ENCODE data around the gene RET.
"Not testable (repeated sequence)": the region's sequence is repeated elsewhere in the genome, so short reads cannot be mapped to it uniquely, and the experiment has no call there.

The RET gene

DNA sequence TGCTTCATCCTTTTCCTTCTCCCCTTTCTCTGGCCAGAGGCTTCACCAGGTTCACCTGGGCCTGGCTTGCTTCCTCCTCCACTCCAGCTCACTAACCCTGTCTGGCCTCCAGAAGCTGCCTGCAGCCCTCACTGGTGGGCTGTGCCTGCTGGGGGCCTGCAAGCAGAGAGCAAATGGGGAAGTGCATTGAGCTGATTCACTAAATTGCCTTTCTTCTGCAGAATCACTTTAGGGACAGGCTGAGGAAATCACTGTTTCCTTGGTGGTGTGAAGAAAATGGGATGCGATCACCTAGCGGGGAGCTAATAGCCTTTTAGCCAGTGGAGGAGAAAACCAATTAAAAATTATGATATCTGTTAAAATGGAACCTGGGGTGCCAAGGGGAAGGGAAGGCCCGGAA lies 3.0 kb downstream of the RET start:
- DNase-seq = no peak

DNA sequence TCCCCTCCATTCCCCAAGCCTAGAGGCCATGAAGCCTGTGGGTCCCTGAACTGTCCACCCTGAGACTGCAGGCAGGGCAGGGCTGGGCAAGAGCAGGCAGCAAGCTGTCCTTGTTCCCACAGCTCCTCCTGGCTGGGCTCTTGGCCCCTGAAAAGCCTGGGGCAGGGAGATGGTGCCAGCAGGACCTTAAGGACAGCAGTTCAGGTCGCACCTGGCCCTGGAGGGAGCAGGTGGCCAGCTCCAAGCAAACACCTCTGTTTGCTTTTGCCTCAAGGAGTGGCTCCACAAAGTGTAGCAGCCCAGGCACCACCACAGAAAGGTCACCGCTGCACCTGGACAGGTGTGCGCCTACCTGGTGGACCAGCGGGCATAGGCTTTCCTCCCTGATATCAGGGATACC lies 5.2 kb downstream of the RET start:
- peak; percentile 74 for DNase-seq

DNA sequence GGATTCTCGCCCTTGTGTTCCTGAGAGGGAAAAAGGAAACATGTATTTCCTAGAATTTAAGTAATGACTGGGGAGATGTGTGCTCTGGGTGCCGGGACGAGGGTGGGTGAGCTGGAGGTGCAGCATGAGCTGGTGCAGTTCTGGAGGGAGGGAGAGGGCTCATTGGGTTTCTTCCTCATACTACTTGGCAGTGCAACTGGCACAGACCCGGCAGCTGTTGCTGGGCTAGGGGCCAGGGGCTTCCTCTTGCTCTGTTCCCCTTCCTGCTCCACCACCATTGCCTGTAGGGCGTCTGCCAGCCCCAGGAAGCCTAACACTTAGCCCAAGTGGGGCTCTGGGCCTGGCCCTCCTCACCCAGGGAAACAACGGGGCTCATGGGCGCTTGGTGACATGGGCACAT lies 5.9 kb downstream of the RET start:
- peak; percentile 60 for DNase-seq

DNA sequence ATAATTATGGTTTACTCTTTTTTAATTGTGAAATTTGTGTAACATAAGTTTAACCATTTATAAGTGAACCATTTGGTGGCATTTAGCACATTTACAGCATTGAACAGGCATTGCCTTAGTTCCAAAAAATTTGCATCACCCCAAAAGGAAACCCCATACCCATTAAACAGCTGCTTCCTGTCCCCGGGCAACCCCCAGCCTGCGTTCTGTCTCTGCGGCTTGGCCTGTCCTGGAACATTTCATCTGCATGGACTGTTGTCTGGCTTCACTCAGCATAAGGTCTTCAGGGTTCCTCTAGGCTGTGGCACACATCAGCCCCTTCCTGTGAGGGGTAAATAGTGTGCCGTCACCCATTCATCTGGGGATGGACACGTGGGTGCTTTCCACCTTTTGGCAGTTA lies 6.9 kb downstream of the RET start:
- no peak for DNase-seq

DNA sequence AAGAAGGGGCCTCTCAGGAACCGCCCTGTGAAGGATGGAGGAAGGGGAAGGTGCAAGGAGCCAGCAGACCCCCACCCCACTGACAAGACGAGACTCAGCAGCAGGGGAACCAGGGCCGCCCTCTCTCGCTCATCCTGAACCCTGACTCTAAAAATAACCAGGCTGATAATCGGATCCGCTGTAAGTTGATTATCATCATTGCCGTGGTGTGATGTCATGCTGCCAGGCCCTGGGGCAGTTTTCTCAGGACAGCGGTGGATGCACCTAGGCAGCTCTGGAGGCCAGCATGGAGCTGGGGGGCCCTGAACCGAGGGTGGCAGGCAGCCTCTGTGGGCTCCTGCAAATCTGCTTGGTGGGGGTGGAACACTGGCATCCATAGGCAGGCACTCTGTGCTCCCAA lies 7.9 kb downstream of the RET start:
- no peak for DNase-seq

DNA sequence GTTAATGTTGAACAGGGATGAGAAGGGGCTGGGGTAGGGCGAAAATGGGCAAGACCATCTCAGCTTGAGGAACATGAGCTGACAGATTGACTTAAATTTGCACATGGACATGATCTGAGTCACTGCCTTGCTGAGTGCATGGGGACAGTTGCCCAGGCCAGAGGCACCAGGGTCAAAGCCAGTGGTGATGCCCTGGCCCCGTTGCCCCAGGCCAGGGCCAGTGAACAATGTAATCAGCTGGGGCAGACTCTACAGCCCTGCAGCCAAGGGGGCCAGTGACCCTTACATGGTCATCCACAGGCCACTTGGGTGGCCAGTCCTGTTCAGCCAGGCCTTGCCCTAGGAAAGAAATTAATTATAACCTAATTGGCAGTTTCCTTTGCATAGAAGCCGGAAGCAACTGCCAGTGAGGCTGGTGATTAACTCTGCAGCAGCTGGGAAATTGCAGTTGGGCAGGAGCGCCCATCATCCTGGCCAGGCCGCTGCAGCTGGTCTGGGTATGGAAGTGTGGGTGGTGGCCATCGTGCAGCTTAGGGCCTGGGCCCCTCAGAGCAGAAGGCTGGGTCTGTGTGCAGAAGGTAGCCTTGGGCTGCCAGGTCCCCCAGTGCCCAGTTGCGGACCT lies 9.6 kb downstream of the RET start:
- DNase-seq = no peak

DNA sequence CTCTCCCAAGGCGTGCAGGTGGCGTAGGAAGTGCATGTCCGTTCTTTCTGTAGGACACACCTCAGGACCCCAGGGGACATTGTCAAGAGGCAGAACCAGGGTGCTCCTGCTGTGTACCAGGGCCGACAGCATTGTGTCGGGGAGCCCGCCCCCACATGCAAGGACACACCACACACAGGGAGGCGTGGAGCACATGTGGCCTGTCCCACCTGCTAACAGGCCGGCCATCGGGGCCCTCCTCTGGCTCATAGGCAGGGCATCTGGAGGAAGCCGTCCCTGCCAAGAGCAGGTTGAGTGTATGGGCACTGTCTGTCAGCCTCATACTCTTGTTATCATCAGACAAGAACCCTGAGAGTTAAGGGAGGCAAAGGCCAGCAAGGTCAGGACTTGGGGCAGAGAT lies 12.7 kb downstream of the RET start:
- DNase-seq = no peak

DNA sequence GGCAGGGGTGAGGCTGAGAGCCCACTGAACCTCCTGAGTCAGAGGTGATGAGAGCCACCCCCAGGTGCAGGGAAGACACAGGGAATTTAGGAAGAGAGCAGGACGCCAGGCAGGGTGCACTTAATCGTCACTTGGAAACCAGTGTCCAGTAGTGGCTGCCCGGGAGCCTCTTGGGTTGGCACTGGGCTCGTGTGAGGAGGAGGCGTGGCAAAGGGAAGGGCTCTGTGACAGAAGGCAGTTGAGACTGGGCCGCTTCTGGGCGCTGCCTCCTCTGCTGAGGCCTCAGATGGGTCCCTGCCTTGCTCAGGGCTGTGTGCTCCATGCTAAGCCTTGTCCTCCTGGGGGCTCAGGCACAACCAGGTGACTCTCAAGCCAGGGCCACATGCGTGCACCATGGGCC lies 13.3 kb downstream of the RET start:
- peak; percentile 65 for DNase-seq

DNA sequence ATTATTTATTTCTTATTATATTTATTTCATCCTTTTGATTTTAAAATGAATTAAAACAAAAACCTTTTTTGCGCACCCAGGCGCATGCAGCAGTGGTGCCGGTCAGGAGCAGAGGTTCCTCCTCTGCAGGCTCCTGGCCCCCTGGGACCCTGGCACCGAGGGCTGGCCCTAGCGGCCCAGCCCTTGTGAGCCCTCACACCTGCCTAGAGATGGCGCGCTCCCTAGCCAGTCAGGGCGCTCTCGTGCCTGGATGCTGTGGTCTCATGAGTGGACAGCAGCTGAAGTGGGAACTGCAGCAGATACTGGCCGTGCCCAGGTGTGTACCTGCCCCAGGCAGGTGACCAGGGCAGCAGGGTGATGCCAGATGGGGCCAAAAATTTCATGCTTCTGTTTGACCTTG lies 13.8 kb downstream of the RET start:
- no peak for DNase-seq

DNA sequence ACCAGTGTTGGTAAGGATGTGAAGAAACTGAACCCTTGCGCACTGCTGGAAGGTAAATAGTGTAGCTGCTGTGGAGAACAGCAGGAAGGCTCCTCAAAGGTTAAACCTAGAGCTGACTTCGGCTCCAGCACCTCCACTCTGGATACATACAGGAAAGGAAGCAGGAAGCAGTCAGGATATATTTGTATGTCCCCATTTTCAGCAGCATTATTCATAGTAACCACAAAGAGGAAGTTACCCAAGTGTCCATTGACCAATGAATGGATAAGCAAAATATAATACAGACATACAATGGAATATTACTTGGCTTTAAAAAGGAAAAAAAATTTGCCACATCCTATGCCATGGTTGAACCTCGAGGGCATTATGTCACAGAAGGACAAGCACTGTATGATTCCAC lies 15.0 kb downstream of the RET start:
- DNase-seq = no peak

DNA sequence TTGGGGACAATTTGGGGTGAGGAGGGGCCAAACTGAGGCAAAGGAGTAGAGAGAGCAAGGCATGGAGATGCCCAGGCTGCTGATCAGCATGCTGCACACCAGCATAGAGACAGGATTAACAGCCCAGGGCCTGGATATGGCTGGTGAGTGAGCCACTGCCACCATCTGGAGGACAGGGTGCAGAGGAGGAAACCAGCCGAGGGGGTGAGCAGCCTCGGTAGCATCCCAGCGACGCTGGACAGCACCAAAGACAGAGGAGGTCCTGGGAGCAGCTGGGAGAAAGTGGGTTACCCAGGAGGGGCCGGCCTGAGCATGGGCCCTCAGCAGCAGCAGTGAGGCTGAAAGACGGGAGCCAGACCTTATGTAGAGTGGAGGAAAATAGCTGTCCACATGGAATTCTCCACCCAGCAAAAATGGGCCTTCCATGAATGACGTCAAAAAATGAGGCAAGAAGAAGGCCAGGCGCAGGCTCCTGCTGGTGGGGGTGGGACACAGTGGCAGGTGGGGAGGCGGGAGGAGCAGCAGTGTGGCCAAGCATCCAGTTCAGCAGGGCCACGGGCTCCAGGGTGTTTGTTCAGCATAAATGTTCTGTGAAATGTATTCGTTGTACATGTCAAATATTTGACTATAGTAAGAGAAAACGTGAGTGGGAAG lies 16.7 kb downstream of the RET start:
- no peak for DNase-seq

DNA sequence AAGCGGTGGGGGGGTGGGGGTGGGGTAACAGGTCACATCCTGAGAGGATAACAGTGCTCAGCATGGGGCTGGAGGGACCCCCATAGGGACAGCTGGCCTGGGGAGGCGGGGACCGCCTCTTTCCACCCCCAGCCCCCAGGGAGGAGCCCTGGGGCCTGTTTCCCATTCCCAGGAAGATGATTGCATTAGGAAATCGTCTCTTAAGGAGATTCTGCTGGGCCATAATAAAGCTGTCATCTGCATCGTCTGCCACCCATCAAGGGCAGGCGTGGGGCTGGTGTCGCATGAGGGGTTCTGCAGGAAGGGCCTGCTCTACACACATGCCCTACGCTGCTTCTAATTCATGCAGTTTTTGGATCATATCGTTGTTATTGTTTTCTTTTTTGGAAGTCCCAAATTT lies 17.2 kb downstream of the RET start:
- DNase-seq = no peak

DNA sequence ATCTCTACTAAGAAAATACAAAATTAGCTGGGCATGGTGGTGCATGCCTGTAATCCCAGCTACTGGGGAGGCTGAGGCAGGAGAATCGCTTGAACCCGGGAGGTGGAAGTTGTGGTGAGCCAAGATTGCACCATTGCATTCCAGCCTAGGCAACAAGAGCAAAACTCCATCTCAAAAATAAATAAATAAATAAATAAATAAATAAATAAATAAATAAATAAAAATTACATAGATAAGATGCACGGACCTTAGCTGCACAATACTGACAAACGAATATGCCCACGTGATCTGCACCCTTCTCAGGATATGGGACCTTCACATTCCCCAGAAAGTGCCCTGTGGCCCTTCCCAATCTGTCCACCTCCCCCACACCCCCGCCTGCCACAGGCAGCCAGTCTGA lies 22.5 kb downstream of the RET start:
- not testable (repeated sequence) for DNase-seq

DNA sequence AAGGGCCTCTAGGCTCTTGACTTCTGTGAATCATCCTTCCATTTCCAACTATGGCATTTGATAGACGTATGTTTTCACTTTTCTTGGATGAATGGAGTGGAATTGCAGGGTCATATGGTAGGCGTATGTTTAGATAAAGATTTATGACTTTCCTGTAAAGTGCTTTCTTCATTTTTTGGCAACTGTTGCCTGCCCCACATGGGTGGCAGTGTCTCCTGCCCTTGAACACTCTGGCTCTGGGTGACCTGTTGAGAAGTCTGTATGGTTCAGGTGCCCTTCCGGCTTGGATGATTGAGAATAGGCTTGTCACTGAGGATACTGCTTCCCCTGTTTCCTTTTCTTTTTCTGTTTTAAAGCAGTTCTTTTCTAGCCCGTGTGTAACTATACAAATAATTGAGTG lies 23.1 kb downstream of the RET start:
- no peak for DNase-seq

DNA sequence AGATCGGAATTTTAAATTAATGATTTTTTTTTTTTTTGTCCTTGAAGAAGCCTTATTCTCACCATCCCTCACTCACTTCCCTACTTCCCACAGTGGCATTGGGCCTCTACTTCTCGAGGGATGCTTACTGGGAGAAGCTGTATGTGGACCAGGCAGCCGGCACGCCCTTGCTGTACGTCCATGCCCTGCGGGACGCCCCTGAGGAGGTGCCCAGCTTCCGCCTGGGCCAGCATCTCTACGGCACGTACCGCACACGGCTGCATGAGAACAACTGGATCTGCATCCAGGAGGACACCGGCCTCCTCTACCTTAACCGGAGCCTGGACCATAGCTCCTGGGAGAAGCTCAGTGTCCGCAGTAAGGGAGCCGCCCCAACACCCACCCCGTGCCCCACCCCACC lies 23.5 kb downstream of the RET start:
- DNase-seq = no peak

DNA sequence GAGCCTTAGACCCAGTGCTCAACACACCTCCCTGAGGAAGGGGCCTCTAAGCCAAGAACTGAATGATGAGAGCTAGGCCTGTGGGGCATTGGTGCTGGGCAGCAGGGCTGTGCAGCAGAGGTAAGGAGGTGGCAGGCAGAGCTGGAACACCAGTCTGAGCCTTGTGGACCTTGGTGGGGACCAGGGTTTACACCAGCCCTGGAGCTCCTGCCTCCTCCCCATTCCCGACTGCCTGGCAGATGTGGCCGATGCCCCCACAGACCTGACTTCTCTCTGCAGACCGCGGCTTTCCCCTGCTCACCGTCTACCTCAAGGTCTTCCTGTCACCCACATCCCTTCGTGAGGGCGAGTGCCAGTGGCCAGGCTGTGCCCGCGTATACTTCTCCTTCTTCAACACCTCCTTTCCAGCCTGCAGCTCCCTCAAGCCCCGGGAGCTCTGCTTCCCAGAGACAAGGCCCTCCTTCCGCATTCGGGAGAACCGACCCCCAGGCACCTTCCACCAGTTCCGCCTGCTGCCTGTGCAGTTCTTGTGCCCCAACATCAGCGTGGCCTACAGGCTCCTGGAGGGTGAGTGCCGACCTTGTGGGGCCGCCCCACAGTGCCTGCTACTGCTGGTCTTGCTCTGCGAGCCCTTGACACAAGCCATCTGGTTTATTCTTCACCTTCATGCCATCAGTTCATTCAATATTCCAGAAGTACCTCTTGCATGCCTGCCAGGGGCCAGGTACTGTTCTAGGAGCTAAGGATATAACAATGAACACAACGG lies 25.4 kb downstream of the RET start:
- DNase-seq = no peak

DNA sequence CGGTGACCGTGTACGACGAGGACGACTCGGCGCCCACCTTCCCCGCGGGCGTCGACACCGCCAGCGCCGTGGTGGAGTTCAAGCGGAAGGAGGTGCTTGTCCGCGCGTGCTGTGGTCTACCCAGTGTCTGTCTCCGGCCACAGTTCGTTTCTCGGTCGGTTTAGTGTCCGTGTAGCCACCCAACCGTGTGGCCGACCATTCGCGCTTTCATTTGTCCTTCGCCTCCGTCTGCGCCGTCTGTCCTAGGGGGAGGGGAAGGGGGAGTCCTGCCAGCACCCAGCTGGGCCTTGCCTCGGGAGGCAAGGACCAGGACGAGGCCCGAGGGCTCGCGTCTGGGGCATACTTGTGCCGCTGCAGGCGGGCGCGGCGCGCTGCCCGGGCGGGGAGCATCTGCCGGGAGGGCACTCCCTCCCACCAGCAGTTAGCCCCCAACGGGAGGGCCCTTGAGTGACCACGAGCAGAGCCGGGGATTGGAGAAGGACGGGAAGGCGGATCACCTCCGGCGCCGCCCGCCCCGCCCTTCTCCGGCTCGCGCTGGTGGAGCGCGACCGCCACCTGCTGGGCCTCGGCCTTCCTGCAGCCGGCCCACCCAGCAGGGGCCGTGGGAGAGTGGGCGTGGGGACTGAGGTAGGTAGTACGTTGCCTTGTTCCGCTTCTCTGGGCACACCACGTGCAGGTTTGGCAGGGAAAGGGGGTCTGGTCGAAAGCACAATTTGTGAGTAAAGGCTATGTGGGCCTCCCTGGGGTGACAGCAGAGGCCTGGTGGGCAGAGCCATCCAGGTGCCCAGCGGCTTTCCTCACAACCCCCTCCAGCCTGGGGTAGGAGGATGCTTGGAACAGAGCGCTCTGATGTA lies 28.5 kb downstream of the RET start:
- DNase-seq = peak; percentile 50

DNA sequence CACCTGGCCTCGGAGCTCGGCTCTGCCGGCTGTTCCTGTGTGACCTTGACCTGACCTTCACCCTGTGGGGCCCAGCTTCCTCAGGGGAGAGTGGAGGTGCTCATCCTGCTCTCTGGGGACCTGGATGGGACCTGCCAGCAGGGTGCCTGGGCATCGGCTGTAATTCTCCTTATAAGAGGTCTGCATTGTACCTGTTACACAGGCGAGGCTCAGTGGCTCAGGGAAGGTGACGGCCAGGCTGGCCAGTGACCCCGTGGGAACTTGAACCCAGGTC lies 29.0 kb downstream of the RET start:
- no peak for DNase-seq

DNA sequence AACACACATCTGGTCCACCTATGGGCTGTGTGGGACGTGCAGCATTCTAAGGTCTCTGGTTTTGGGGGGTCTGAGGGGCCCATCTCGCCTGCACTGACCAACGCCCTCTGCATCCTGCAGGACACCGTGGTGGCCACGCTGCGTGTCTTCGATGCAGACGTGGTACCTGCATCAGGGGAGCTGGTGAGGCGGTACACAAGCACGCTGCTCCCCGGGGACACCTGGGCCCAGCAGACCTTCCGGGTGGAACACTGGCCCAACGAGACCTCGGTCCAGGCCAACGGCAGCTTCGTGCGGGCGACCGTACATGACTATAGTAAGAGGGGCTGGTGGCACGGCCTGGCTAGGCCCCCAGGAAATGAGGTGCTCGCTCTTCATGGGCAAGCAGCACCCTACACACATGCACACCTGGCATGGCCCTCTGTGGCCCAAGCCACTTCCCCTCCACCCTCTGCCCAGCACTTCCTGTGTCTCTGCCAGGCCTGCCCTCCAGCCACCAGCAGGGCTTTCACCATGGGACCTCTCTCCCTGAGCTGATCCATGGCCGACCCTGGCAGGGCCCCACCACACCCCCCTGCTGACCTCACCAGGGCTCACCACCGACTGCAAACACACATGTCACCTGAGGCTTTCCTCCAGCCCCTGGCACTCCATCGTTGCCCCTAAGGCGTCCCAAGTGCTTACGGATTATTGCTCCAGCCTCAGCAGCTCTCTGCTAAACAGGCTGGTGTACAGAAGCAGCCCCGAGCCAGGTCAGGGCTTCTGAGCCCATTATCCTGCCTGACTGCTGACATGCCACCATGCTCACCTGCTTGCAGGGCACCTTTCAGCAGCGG lies 29.6 kb downstream of the RET start:
- no peak for DNase-seq

DNA sequence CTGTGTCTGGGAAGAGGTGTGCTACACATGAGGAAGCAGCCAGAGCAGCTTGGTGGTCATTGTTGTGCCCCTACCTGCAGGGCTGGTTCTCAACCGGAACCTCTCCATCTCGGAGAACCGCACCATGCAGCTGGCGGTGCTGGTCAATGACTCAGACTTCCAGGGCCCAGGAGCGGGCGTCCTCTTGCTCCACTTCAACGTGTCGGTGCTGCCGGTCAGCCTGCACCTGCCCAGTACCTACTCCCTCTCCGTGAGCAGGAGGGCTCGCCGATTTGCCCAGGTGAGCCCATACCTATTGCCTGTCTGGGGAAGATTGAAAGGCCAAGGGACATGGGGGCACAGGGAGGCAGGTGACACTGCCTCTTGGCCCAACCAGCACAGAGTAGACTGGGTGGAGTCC lies 32.1 kb downstream of the RET start:
- DNase-seq = no peak

DNA sequence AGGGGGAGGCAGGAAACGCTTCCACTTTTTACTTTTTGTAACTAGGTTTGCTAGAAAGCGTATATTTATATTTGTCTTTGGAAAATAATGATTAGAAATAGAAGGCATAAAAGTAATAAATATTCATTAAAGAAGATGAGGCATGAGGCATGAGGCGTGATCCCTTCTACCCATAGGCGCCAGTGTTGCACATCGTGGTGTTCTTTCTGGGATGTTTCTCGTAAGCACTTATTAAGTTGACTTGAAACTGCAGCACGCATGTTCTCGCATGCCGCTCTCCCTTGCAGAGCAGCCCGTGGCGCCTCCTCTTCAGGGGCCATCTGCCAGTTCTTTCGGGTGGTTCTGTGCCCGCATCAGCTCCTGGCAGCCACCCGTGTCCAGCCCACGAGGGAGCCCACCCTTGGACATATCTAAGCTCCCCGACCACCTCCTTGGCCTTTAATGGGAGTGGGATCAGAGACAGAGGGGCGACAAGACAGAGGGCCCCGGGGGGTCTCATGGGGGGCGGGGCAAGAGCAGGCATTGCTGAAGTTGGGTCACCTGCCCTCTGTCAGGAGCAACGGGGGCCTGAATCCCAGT lies 32.9 kb downstream of the RET start:
- DNase-seq = no peak

DNA sequence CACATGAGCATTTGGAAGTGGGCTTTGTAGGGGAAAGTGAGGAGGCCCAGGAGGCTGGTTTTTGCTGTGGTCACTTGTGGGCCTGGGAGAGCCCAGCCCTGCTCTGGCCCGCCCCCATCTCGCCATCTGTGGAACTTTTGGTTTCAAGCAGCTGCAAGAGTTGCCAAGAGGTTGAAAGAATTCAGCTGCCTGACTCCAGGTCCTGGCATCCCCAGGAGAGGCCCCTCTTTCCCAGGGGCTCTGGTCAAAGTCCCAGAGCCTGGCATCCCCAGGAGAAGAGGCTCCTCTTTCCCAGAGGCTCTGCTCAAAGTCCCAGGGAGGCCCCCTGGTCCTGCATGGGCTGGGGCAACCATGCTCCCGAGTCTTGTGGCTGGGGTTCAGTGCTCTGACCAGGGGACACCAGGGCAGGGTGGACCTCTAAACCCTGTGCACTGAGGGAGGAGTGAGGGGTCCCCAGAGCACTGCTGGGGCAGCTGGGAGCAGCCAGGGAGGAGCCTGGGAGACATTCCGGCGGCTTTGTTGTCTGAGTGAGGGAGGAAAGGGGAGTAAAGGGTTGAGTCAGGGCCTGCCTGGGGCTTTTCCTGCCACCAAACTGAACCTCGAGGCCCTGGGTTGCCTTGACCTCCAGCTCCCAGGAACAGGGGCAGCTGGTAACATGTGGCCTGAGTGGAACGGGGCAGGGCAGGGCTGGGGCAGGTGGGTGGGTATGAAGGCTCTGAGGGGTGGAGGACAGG lies 33.6 kb downstream of the RET start:
- DNase-seq = no peak

Measured in NCI-H2029 (cell line).